NCI-H226 (cell line): Measurements from ENCODE around the gene DNMT1.
"Not testable (repeated sequence)": the region's sequence is repeated elsewhere in the genome, so short reads cannot be mapped to it uniquely, and the experiment has no call there.

ENCODE experiments used
- DNase-seq: peaks from one replicate; pipeline ENCODE4 v3.0.0-alpha.2; 2015

DNMT1 gene

GRCh38 chr19:10220695-10221094 lies 25.9 kb upstream of the DNMT1 start:
- no peak for DNase-seq

GRCh38 chr19:10219678-10220077 lies 24.9 kb upstream of the DNMT1 start:
- DNase-seq: peak; percentile 34

GRCh38 chr19:10217085-10217484 lies 22.3 kb upstream of the DNMT1 start:
- no peak for DNase-seq

GRCh38 chr19:10214784-10215183 lies 20.0 kb upstream of the DNMT1 start:
- DNase-seq: peak; percentile 49

GRCh38 chr19:10211691-10212090 lies 16.9 kb upstream of the DNMT1 start:
- DNase-seq: no peak

- no peak for DNase-seq
Measured at GRCh38 chr19:10211061-10211460, 16.3 kb upstream of the DNMT1 start.

GRCh38 chr19:10209315-10209714 lies 14.6 kb upstream of the DNMT1 start:
- DNase-seq: peak; percentile 8

GRCh38 chr19:10207026-10207425 lies 12.3 kb upstream of the DNMT1 start:
- DNase-seq: no peak

GRCh38 chr19:10206226-10206885 lies 11.6 kb upstream of the DNMT1 start:
- peak; percentile 77 for DNase-seq

GRCh38 chr19:10205636-10206035 lies 10.9 kb upstream of the DNMT1 start:
- no peak for DNase-seq

- DNase-seq: no peak
Measured at GRCh38 chr19:10203686-10204085, 8.9 kb upstream of the DNMT1 start.

GRCh38 chr19:10201176-10201575 lies 6.4 kb upstream of the DNMT1 start:
- DNase-seq: no peak

GRCh38 chr19:10200101-10200500 lies 5.3 kb upstream of the DNMT1 start:
- DNase-seq: not testable (repeated sequence)

GRCh38 chr19:10198889-10199644 lies 4.3 kb upstream of the DNMT1 start:
- DNase-seq: not testable (repeated sequence)

GRCh38 chr19:10195199-10195519 lies 406 bp upstream of the DNMT1 start:
- DNase-seq: no peak

GRCh38 chr19:10193790-10194499 lies 808 bp downstream of the DNMT1 start:
- DNase-seq: peak; percentile 48

GRCh38 chr19:10192922-10193321 lies 1.8 kb downstream of the DNMT1 start:
- no peak for DNase-seq

- DNase-seq: no peak
Measured at GRCh38 chr19:10191347-10191746, 3.4 kb downstream of the DNMT1 start.

- no peak for DNase-seq
Measured at GRCh38 chr19:10190026-10190425, 4.7 kb downstream of the DNMT1 start.

- DNase-seq: no peak
Measured at GRCh38 chr19:10189616-10190015, 5.1 kb downstream of the DNMT1 start.

- DNase-seq: no peak
Measured at GRCh38 chr19:10187315-10187714, 7.4 kb downstream of the DNMT1 start.

GRCh38 chr19:10184636-10185035 lies 10.1 kb downstream of the DNMT1 start:
- DNase-seq: no peak

- DNase-seq: no peak
Measured at GRCh38 chr19:10183926-10184325, 10.8 kb downstream of the DNMT1 start.

- DNase-seq: no peak
Measured at GRCh38 chr19:10182847-10183246, 11.9 kb downstream of the DNMT1 start.
